ENCODE data around the gene LTBP1.

DNA sequence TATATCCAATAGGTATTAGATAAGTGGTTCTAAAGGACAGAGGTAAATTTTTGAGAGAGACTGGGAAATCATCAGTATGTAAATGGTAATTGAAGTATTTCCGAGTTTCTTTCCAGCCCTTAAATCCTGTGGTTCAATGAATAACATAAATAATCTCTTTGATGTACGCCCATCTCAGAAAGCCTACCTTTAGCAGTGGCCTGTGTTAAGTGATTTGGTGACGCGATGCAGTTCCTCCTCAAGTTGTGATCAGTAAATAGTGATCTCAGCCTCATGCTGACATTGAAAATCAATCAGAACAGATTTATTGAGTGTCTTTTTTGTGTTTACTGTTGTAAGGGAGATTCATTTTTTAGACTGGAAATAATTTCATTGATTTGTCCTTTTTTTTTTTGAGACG is 392.5 kb downstream of the LTBP1 start:
- TF ChIP-seq, protein P1, sequence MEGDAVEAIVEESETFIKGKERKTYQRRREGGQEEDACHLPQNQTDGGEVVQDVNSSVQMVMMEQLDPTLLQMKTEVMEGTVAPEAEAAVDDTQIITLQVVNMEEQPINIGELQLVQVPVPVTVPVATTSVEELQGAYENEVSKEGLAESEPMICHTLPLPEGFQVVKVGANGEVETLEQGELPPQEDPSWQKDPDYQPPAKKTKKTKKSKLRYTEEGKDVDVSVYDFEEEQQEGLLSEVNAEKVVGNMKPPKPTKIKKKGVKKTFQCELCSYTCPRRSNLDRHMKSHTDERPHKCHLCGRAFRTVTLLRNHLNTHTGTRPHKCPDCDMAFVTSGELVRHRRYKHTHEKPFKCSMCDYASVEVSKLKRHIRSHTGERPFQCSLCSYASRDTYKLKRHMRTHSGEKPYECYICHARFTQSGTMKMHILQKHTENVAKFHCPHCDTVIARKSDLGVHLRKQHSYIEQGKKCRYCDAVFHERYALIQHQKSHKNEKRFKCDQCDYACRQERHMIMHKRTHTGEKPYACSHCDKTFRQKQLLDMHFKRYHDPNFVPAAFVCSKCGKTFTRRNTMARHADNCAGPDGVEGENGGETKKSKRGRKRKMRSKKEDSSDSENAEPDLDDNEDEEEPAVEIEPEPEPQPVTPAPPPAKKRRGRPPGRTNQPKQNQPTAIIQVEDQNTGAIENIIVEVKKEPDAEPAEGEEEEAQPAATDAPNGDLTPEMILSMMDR (conservative IDR thresholded peaks at IDR 0.05; ENCODE audit: low read depth, low read length) = no peak
- TF ChIP-seq EZH2 (IDR thresholded peaks at IDR 0.05; ENCODE audit: borderline replicate concordance, low read depth, low read length, poor library complexity, severe bottlenecking) = no peak
